HepG2 (cell line): ENCODE results near the gene C9orf43. TPM values are rescaled to one million over a fixed set of nuclear protein-coding genes. Genes with fewer than 3 reads are reported as not detected.

ENCODE experiments used
- ATM ChIP-seq: fragments of 450-650 bp; IDR thresholded peaks from 2 replicates; pipeline ENCODE4 v1.7.1; 2017; ENCODE audit warnings: mild to moderate bottlenecking, borderline replicate concordance
- CC2D1A ChIP-seq: sonication (generic); formaldehyde crosslinking; IDR thresholded peaks from 2 replicates; pipeline ENCODE4 v1.8.1; 2023; ENCODE audit warnings: mild to moderate bottlenecking, missing genetic modification reagents
- HNF4G ChIP-seq, 2 experiments: sonication (generic) in 1 of 2; formaldehyde crosslinking in 1 of 2; IDR thresholded peaks; 2 replicates each; pipeline versions ENCODE4 v1.4.0 to v1.6.1; 2011 to 2020; ENCODE audit warnings: borderline replicate concordance in 2 of 2, low read depth in 2 of 2, mild to moderate bottlenecking in 2 of 2, low read length in 1 of 2, missing genetic modification reagents in 1 of 2, moderate library complexity in 1 of 2
- KDM5A ChIP-seq: fragments of 200-600 bp; sonication (generic); IDR thresholded peaks from 2 replicates; pipeline ENCODE4 v1.7.0; 2018; ENCODE audit warnings: antibody characterized with exemption, mild to moderate bottlenecking, low read length, borderline replicate concordance
- ONECUT2 ChIP-seq: sonication (generic); formaldehyde crosslinking; IDR thresholded peaks from 2 replicates; pipeline ENCODE4 v1.4.0; 2020; ENCODE audit warnings: missing genetic modification reagents
- PHF8 ChIP-seq: sonication (generic); formaldehyde crosslinking; IDR thresholded peaks from 2 replicates; pipeline ENCODE4 v1.5.0; 2020; ENCODE audit warnings: missing genetic modification reagents
- RAD21 ChIP-seq: fragments of 450-650 bp; formaldehyde crosslinking; IDR thresholded peaks from 2 replicates; pipeline ENCODE4 v1.5.0; 2020; ENCODE audit warnings: mild to moderate bottlenecking
- REST ChIP-seq, 2 experiments: IDR thresholded peaks; 2 replicates each; pipeline ENCODE4 v1.6.1; 2011 to 2012; ENCODE audit warnings: low read length in 2 of 2, borderline replicate concordance in 1 of 2, low read depth in 1 of 2, mild to moderate bottlenecking in 1 of 2, moderate library complexity in 1 of 2
- ZNF121 ChIP-seq: sonication (generic); formaldehyde crosslinking; IDR thresholded peaks from 2 replicates; pipeline ENCODE4 v1.5.0; 2020; ENCODE audit warnings: mild to moderate bottlenecking, missing genetic modification reagents
- ZNF557 ChIP-seq: sonication (generic); formaldehyde crosslinking; IDR thresholded peaks from 2 replicates; pipeline ENCODE4 v1.4.0; 2020; ENCODE audit warnings: missing genetic modification reagents
- polyA plus RNA-seq, 8 experiments: library from polyadenylated mRNA; depleted of rRNA in 3 of 8; stranded (reverse) in 7 of 8; unstranded in 1 of 8; fragments of >200 nt; fragmentation: Illumina TruSeq in 4 of 8; extraction: Trizol in 4 of 8; gene quantifications; 2 replicates each; pipeline versions ENCODE4 v1.2.1 to v1.2.3, GENCODE V29; 2011 to 2016; ENCODE audit warnings: low read depth in 4 of 8, missing spikeins in 1 of 8, mixed read lengths in 1 of 8; ENCODE audit not compliant: insufficient read depth in 1 of 8
- total RNA-seq, 5 experiments: library from RNA; depleted of rRNA; stranded (reverse); fragments of >200 nt; fragmentation: Illumina TruSeq; extraction: Trizol; gene quantifications; 2 replicates each; pipeline ENCODE4 v1.2.3, GENCODE V29; 2016; ENCODE audit warnings: low read depth in 1 of 5
- TF ChIP-seq, protein P1 (sequence below): sonication (generic); formaldehyde crosslinking; IDR thresholded peaks from 2 replicates; pipeline ENCODE4 v1.5.0; 2020; ENCODE audit warnings: mild to moderate bottlenecking, missing genetic modification reagents
- TF ChIP-seq, protein P2 (sequence below): fragments of 450-650 bp; IDR thresholded peaks from 2 replicates; pipeline ENCODE4 v1.6.1; 2016
- TF ChIP-seq, protein P3 (sequence below): conservative IDR thresholded peaks from 2 replicates; pipeline ENCODE4 v1.6.1; 2018; ENCODE audit warnings: missing genetic modification reagents
- TF ChIP-seq, protein P4 (sequence below): sonication (generic); formaldehyde crosslinking; IDR thresholded peaks from 2 replicates; pipeline ENCODE4 v1.4.0; 2020; ENCODE audit warnings: missing genetic modification reagents, borderline replicate concordance

C9orf43 gene
- total and polyA plus RNA-seq, 2 of the 13 experiments (the other 11 are each of a cell fraction or from before 2014, with no cell fraction given): 0.24 to 0.31 TPM

DNA sequence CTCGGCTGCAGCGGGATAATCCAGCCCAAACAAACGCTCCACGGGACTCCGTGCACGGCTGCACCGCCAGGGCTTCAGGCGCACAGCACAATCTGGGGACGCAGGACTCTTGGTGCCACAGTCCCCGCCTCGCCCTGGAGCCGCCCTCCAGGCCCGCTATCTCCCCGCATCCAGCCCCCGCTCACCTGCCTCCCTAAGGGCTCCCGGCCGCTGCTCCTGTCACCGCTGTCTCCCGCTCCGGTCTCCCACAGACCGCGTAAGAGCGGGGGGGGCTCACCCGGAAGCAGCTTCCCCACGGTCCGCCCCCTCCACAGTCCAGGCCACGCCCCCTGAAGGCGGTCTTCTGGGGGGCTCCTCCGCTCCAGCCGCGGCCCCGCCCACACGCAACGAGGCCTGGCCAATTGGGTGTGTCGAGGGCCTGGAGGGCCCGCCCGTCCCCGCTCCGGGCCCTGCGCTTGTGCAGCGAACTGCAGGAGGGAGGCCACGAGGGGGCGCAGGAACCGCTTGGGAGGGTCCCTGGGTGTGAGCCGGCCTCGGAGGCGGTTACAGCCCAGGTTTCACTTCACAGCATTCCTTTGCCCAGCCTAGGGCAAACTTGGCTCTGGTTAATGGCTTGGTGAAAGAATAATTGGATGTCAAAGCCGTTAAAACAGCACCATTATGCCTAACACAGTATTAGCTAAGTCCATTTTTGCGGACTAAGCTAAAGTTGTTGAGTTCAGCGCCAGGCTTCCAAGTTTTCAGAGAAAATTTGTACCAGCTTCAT is 9.3 kb upstream of the C9orf43 start, which contains the start of gene ALAD (continued):
- TF ChIP-seq, protein P1, sequence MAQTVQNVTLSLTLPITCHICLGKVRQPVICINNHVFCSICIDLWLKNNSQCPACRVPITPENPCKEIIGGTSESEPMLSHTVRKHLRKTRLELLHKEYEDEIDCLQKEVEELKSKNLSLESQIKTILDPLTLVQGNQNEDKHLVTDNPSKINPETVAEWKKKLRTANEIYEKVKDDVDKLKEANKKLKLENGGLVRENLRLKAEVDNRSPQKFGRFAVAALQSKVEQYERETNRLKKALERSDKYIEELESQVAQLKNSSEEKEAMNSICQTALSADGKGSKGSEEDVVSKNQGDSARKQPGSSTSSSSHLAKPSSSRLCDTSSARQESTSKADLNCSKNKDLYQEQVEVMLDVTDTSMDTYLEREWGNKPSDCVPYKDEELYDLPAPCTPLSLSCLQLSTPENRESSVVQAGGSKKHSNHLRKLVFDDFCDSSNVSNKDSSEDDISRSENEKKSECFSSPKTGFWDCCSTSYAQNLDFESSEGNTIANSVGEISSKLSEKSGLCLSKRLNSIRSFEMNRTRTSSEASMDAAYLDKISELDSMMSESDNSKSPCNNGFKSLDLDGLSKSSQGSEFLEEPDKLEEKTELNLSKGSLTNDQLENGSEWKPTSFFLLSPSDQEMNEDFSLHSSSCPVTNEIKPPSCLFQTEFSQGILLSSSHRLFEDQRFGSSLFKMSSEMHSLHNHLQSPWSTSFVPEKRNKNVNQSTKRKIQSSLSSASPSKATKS (CRISPR knock-in tag): no peak
- TF ChIP-seq CC2D1A: no peak
- TF ChIP-seq, protein P2, sequence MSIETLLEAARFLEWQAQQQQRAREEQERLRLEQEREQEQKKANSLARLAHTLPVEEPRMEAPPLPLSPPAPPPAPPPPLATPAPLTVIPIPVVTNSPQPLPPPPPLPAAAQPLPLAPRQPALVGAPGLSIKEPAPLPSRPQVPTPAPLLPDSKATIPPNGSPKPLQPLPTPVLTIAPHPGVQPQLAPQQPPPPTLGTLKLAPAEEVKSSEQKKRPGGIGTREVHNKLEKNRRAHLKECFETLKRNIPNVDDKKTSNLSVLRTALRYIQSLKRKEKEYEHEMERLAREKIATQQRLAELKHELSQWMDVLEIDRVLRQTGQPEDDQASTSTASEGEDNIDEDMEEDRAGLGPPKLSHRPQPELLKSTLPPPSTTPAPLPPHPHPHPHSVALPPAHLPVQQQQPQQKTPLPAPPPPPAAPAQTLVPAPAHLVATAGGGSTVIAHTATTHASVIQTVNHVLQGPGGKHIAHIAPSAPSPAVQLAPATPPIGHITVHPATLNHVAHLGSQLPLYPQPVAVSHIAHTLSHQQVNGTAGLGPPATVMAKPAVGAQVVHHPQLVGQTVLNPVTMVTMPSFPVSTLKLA: peak; percentile 40
- TF ChIP-seq ZNF121 (CRISPR knock-in tag): no peak
- peak; percentile 75 for TF ChIP-seq PHF8 (CRISPR knock-in tag)
- TF ChIP-seq, protein P3, sequence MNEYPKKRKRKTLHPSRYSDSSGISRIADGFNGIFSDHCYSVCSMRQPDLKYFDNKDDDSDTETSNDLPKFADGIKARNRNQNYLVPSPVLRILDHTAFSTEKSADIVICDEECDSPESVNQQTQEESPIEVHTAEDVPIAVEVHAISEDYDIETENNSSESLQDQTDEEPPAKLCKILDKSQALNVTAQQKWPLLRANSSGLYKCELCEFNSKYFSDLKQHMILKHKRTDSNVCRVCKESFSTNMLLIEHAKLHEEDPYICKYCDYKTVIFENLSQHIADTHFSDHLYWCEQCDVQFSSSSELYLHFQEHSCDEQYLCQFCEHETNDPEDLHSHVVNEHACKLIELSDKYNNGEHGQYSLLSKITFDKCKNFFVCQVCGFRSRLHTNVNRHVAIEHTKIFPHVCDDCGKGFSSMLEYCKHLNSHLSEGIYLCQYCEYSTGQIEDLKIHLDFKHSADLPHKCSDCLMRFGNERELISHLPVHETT (CRISPR knock-in tag): no peak
- 0 out of 2 replicates have a peak, but pooled peaks have one; percentile 52 for TF ChIP-seq ZNF557
- TF ChIP-seq HNF4G (IDR thresholded peaks at IDR 0.05; ENCODE audit: borderline replicate concordance, low read depth, low read length): no peak
- peak; percentile 30; the same call in 1 of the 2 replicates for TF ChIP-seq HNF4G (CRISPR knock-in tag; IDR thresholded peaks at IDR 0.05; ENCODE audit: borderline replicate concordance, low read depth)
- TF ChIP-seq ONECUT2 (CRISPR knock-in tag): no peak
- peak; percentile 96 for TF ChIP-seq RAD21 (CRISPR knock-in tag)
- TF ChIP-seq, protein P4, sequence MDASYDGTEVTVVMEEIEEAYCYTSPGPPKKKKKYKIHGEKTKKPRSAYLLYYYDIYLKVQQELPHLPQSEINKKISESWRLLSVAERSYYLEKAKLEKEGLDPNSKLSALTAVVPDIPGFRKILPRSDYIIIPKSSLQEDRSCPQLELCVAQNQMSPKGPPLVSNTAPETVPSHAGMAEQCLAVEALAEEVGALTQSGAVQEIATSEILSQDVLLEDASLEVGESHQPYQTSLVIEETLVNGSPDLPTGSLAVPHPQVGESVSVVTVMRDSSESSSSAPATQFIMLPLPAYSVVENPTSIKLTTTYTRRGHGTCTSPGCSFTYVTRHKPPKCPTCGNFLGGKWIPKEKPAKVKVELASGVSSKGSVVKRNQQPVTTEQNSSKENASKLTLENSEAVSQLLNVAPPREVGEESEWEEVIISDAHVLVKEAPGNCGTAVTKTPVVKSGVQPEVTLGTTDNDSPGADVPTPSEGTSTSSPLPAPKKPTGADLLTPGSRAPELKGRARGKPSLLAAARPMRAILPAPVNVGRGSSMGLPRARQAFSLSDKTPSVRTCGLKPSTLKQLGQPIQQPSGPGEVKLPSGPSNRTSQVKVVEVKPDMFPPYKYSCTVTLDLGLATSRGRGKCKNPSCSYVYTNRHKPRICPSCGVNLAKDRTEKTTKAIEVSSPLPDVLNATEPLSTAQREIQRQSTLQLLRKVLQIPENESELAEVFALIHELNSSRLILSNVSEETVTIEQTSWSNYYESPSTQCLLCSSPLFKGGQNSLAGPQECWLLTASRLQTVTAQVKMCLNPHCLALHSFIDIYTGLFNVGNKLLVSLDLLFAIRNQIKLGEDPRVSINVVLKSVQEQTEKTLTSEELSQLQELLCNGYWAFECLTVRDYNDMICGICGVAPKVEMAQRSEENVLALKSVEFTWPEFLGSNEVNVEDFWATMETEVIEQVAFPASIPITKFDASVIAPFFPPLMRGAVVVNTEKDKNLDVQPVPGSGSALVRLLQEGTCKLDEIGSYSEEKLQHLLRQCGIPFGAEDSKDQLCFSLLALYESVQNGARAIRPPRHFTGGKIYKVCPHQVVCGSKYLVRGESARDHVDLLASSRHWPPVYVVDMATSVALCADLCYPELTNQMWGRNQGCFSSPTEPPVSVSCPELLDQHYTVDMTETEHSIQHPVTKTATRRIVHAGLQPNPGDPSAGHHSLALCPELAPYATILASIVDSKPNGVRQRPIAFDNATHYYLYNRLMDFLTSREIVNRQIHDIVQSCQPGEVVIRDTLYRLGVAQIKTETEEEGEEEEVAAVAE (CRISPR knock-in tag): no peak; the same call in 1 of the 2 replicates
- TF ChIP-seq ATM: no peak
- TF ChIP-seq REST (IDR thresholded peaks at IDR 0.05; ENCODE audit: borderline replicate concordance in 1 of 2, low read depth in 1 of 2, low read length in 2 of 2): no peak; a peak in 1 of 4 replicates
- peak; percentile 65; the same call in 1 of the 2 replicates for TF ChIP-seq KDM5A
